ENCODE results near the gene RAPGEF5.

GRCh38 chr7:22288202-22288601, 68.8 kb downstream of the RAPGEF5 start:
- TF ChIP-seq CTCF (conservative IDR thresholded peaks at IDR 0.05; ENCODE audit: low read depth, low read length) (no peak), EZH2 (IDR thresholded peaks at IDR 0.05; ENCODE audit: low read length, unreplicated experiment) (no peak)

All from PC-3 (cell line).